CD14-positive monocyte (primary cell): ENCODE results near the gene DDX10. TPM values are rescaled to one million over a fixed set of nuclear protein-coding genes. Genes with fewer than 3 reads are reported as not detected.

Source experiments
- DNase-seq, 3 donors: peaks; one replicate each; pipeline ENCODE4 v3.0.0-alpha.2; 2011 to 2022
- H2AFZ ChIP-seq: 2 replicates; pipeline ENCODE4 v1.6.0; 2012; ENCODE audit warnings: mild to moderate bottlenecking, low read depth, low read length, inconsistent platforms; ENCODE audit not compliant: insufficient read depth, poor library complexity, severe bottlenecking
- H3K27ac ChIP-seq, 2 donors: 1 replicate in 1 of 2; 2 replicates in 1 of 2; pipeline ENCODE4 v1.5.1; 2012 to 2013; ENCODE audit warnings: low read length in 2 of 2, control low read depth in 1 of 2, inconsistent platforms in 1 of 2, low read depth in 1 of 2, mild to moderate bottlenecking in 1 of 2
- H3K27me3 ChIP-seq, 2 donors: one replicate each; pipeline versions ENCODE4 v1.6.0 to v1.6.1; 2011 to 2013; ENCODE audit warnings: low read length in 2 of 2; ENCODE audit not compliant: control insufficient read depth in 2 of 2, insufficient read depth in 2 of 2
- H3K36me3 ChIP-seq, 2 donors: replicated peaks in 1 of 2; 1 replicate in 1 of 2; 2 replicates in 1 of 2; pipeline versions ENCODE4 v1.5.1 to v1.6.1; 2012 to 2013; ENCODE audit warnings: low read length in 2 of 2, control low read depth in 1 of 2, inconsistent platforms in 1 of 2, mild to moderate bottlenecking in 1 of 2; ENCODE audit not compliant: insufficient read depth in 2 of 2, control insufficient read depth in 1 of 2
- H3K4me1 ChIP-seq, 2 donors: 1 replicate in 1 of 2; 2 replicates in 1 of 2; pipeline versions ENCODE4 v1.5.1 to v1.6.1; 2012 to 2013; ENCODE audit warnings: low read length in 2 of 2, control low read depth in 1 of 2, inconsistent platforms in 1 of 2, mild to moderate bottlenecking in 1 of 2, moderate library complexity in 1 of 2; ENCODE audit not compliant: insufficient read depth in 2 of 2, control insufficient read depth in 1 of 2
- H3K4me2 ChIP-seq: replicated peaks from 2 replicates; pipeline ENCODE3; 2012; ENCODE audit warnings: low read length, moderate library complexity, mild to moderate bottlenecking; ENCODE audit not compliant: poor library complexity, severe bottlenecking; ENCODE audit errors: extremely low read depth
- H3K4me3 ChIP-seq, 3 experiments: fragments of 200-600 bp in 1 of 3; sonication (generic) in 1 of 3; replicated peaks in 1 of 3; 1 replicate in 2 of 3; 2 replicates in 1 of 3; pipeline ENCODE4 v1.5.1; 2011 to 2013; ENCODE audit warnings: low read length in 3 of 3, mild to moderate bottlenecking in 3 of 3, control low read depth in 2 of 3, low read depth in 2 of 3, inconsistent platforms in 1 of 3, moderate library complexity in 1 of 3
- H3K79me2 ChIP-seq: 2 replicates; pipeline ENCODE4 v1.6.0; 2012; ENCODE audit warnings: mild to moderate bottlenecking, control low read depth, inconsistent platforms, low read length, moderate library complexity; ENCODE audit not compliant: insufficient read depth
- H3K9ac ChIP-seq: 2 replicates; pipeline ENCODE4 v1.6.0; 2017; ENCODE audit warnings: low read length, mild to moderate bottlenecking; ENCODE audit not compliant: insufficient read depth, poor library complexity, severe bottlenecking
- H3K9me3 ChIP-seq, 2 donors: replicated peaks in 1 of 2; 1 replicate in 1 of 2; 2 replicates in 1 of 2; pipeline versions ENCODE4 v1.5.1 to v1.6.1; 2012 to 2013; ENCODE audit warnings: low read length in 2 of 2, control low read depth in 1 of 2; ENCODE audit not compliant: control insufficient read depth in 1 of 2, insufficient read depth in 1 of 2
- H4K20me1 ChIP-seq: 2 replicates; pipeline ENCODE4 v1.6.0; 2012; ENCODE audit warnings: mild to moderate bottlenecking, low read length, control low read depth, moderate library complexity; ENCODE audit not compliant: insufficient read depth
- H3K27ac Mint-ChIP-seq, 7 donors: one replicate each; pipeline ENCODE4 v1.8.0; 2020; ENCODE audit warnings: mild to moderate bottlenecking in 7 of 7, mixed read lengths in 7 of 7, moderate library complexity in 6 of 7, inconsistent platforms in 2 of 7
- H3K27me3 Mint-ChIP-seq, 3 donors: one replicate each; pipeline ENCODE4 v1.8.0; 2021 to 2022; ENCODE audit warnings: low read depth in 3 of 3, mild to moderate bottlenecking in 3 of 3, mixed read lengths in 3 of 3, moderate library complexity in 3 of 3, inconsistent platforms in 1 of 3
- H3K36me3 Mint-ChIP-seq, 2 donors: one replicate each; pipeline ENCODE4 v1.8.0; 2020; ENCODE audit warnings: mixed read lengths in 2 of 2, inconsistent platforms in 1 of 2, mild to moderate bottlenecking in 1 of 2
- H3K4me1 Mint-ChIP-seq: one replicate; pipeline ENCODE4 v1.8.0; 2020; ENCODE audit warnings: mild to moderate bottlenecking, mixed read lengths
- H3K4me3 Mint-ChIP-seq, 2 donors: one replicate each; pipeline ENCODE4 v1.8.0; 2020; ENCODE audit warnings: mild to moderate bottlenecking in 2 of 2, mixed read lengths in 2 of 2, moderate library complexity in 1 of 2
- H3K9me3 Mint-ChIP-seq, 7 donors: one replicate each; pipeline ENCODE4 v1.8.0; 2020 to 2022; ENCODE audit warnings: mixed read lengths in 7 of 7, mild to moderate bottlenecking in 6 of 7, moderate library complexity in 6 of 7, inconsistent platforms in 2 of 7
- WGBS: methylation state at CpG from one replicate; pipeline ENCODE4 v1.1.5; 2013; ENCODE audit warnings: missing lambda C conversion rate; ENCODE audit not compliant: insufficient coverage; 5-methylcytosine and 5-hydroxymethylcytosine counted together
- intact Hi-C, 2 donors: fragments of 100-400 bp; cut with micrococcal nuclease; formaldehyde crosslinking; loops; one replicate each; pipeline versions ENCODE4 v1.15.0 to v1.15.1; 2023
- polyA minus RNA-seq: library from RNA; depleted of rRNA, polyadenylated mRNA; stranded (reverse); fragments of >200 nt; gene quantifications from 2 replicates; pipeline ENCODE4 v1.2.3, GENCODE V29; 2012
- polyA plus RNA-seq, 3 donors: library from polyadenylated mRNA; depleted of rRNA in 1 of 3; unstranded in 2 of 3; stranded (reverse) in 1 of 3; fragments of 300-500 nt in 2 of 3; fragments of >200 nt in 1 of 3; fragmentation: Illumina TruSeq in 2 of 3; gene quantifications; 1 replicate in 2 of 3; 2 replicates in 1 of 3; pipeline ENCODE4 v1.2.3, GENCODE V29; 2012 to 2021
- total RNA-seq, 12 experiments: library from RNA in 1 of 12; stranded (reverse) in 1 of 12; fragments of 120-200 nt in 1 of 12; gene quantifications; one replicate each; pipeline ENCODE4 v1.2.4 and lab custom pipeline; 2013 to 2026; ENCODE audit warnings: mixed read lengths in 6 of 12, inconsistent platforms in 1 of 12
- TF ChIP-seq, protein P1 (sequence below): fragments of 200-600 bp; IDR thresholded peaks from one replicate; pipeline ENCODE4 v1.8.0; 2022; ENCODE audit warnings: antibody characterized with exemption, mild to moderate bottlenecking

Gene DDX10
- total RNA-seq (2013): 12.3 TPM
- 1 to 10 TPM; 5.0 to 6.3 (median 5.3) TPM for polyA plus RNA-seq
- polyA minus RNA-seq: 6.9 and 7.2 TPM in 2 replicates
- total RNA-seq (lab: John Stamatoyannopoulos, UW): 7.5 to 41.7 (median 20.8) reads per million in 11 experiments

DNA sequence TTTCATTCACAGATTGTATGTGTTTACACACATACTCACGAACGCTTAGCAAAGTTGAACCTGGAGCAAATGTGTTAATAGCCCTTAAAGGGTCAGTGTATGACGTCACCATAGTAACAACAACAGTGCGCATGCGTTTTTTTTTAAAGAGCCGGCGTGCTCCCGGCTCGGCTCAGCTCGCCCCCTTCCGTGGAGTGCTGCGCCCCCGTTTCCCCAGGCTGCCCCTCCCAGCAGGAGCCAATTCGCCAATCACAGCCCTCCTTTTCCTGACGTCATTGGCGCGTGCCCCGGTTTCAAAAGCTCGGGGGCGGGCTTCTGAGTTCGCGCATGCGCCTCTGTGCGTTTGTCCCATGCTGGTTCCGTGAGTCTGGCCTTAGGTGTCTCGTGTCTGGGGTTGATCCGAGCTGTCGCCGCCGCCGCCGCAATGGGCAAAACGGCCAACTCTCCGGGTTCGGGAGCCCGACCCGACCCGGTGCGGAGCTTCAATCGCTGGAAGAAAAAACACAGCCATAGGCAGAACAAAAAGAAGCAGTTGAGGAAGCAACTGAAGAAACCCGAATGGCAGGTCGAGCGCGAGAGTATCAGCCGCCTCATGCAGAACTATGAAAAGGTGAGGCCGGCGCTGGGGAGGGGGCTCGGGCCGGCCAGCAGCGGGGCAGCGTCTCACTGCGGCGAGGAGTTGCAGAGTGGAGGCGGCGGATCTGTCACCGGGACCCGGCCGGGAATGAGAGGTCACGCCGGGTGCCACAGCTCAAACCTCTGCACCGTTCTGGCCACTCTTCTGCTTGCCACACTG lies at the start of gene DDX10:
Gene DDX10 (plus strand): TSS at position 340 of the 796 bp plus-strand sequence. CDS start 85 bp downstream, at position 425.
- H3K36me3 Mint-ChIP-seq: peaks cover 2 to 5% of the 10 kb centered on the region in 2 donors
- under 1% methylated on average over 58 of the region's 61 CpGs for WGBS
- Histone ChIP-seq H3K27ac (peak within 1 kb of the TSS; percentile 43 to 84), H3K4me3 (peak within 1 kb of the TSS; percentile 61 to 90 (median 74)), H3K4me1 (peaks cover 10 to 21% of the 10 kb centered on the region in 2 donors), H3K79me2 (peaks cover 40% of the 10 kb centered on the region), H3K9ac (peak within 1 kb of the TSS; percentile 68), H3K9me3 (no peaks in the 10 kb centered on the region), H4K20me1 (no peaks in the 10 kb centered on the region), H3K4me2 (peak within 1 kb of the TSS; percentile 92), H3K27me3 (no peaks in the 10 kb centered on the region), H2AFZ (peak within 1 kb of the TSS; percentile 94), H3K36me3 (no peaks in the 10 kb centered on the region)
- no peaks in the 10 kb centered on the region for H3K9me3 Mint-ChIP-seq
- intact Hi-C loops: loop anchor here in 1 of 2 donors (10.0 kb wide), 1 partner anchor 540 kb away; the partner anchor contains the start of gene ACAT1
- H3K27ac Mint-ChIP-seq: peak within 1 kb of the TSS; percentile 96 to 99 (median 97)
- TF ChIP-seq, protein P1, sequence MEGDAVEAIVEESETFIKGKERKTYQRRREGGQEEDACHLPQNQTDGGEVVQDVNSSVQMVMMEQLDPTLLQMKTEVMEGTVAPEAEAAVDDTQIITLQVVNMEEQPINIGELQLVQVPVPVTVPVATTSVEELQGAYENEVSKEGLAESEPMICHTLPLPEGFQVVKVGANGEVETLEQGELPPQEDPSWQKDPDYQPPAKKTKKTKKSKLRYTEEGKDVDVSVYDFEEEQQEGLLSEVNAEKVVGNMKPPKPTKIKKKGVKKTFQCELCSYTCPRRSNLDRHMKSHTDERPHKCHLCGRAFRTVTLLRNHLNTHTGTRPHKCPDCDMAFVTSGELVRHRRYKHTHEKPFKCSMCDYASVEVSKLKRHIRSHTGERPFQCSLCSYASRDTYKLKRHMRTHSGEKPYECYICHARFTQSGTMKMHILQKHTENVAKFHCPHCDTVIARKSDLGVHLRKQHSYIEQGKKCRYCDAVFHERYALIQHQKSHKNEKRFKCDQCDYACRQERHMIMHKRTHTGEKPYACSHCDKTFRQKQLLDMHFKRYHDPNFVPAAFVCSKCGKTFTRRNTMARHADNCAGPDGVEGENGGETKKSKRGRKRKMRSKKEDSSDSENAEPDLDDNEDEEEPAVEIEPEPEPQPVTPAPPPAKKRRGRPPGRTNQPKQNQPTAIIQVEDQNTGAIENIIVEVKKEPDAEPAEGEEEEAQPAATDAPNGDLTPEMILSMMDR: no peak
- H3K4me3 Mint-ChIP-seq: peak within 1 kb of the TSS; percentile 98 to 100
- peaks cover 24% of the 10 kb centered on the region for H3K4me1 Mint-ChIP-seq
- H3K27me3 Mint-ChIP-seq: peaks cover 0 to 4% (median 0%) of the 10 kb centered on the region in 3 donors
- peak; percentile 95 to 98 (median 96) for DNase-seq

DNA sequence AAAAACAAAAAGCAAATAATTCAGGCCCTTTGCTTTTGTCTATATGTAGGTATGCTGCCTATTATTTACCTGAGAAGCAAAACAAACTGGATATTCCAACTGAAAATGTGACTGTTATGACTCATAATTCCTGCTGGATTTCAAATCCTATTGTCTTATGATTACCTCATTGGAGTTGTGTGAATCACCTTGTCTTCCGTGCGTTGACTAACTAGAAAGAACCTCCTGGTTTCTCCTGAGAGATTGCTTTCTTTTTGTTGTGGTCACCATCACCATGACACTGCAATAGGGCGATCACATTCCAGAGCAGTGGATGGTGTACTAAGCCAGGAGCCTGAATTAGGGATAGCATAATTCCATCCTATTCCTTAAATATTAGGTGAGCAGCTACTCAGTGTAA lies 48.3 kb upstream of the DDX10 start:
- Mint-ChIP-seq H3K36me3 (no peaks in the 10 kb centered on the region), H3K4me3 (no peak overlapping the region), H3K9me3 (no peaks in the 10 kb centered on the region), H3K27ac (no peak overlapping the region), H3K27me3 (peaks cover under 1 to 13% (median 1%) of the 10 kb centered on the region in 3 donors), H3K4me1 (peaks cover 7% of the 10 kb centered on the region)
- TF ChIP-seq, protein P1: no peak
- H3K4me1 ChIP-seq: peaks cover 0 to 4% of the 10 kb centered on the region in 2 donors
- WGBS: no CpG with 5 or more reads among the region's 3 CpGs
- H3K79me2 ChIP-seq: no peaks in the 10 kb centered on the region
- intact Hi-C loops: no loop called here
- no peak overlapping the region for H3K4me3 ChIP-seq
- no peak overlapping the region for H3K4me2 ChIP-seq
- H3K27ac ChIP-seq: no peak overlapping the region
- H4K20me1 ChIP-seq: no peaks in the 10 kb centered on the region
- H3K9ac ChIP-seq: no peak overlapping the region
- no peaks in the 10 kb centered on the region for H3K9me3 ChIP-seq
- no peaks in the 10 kb centered on the region for H3K27me3 ChIP-seq
- no peaks in the 10 kb centered on the region for H3K36me3 ChIP-seq
- DNase-seq: no peak
- H2AFZ ChIP-seq: no peak overlapping the region
